Immature natural killer cell (primary cell): ENCODE results near the gene PRIMPOL. TPM values are rescaled to one million over a fixed set of nuclear protein-coding genes. Genes with fewer than 3 reads are reported as not detected.
A peak's percentile ranks its signal among the peaks of the same experiment; 100 is the strongest.
"Not testable (repeated sequence)": the region's sequence is repeated elsewhere in the genome, so short reads cannot be mapped to it uniquely, and the experiment has no call there.

Experiments
- DNase-seq, 3 donors: peaks; one replicate each; pipeline ENCODE4 v3.0.0; 2022; ENCODE audit warnings: mixed read lengths in 1 of 3
- H3K27ac Mint-ChIP-seq, 6 donors: one replicate each; pipeline ENCODE4 v1.8.0; 2020; ENCODE audit warnings: mixed read lengths in 6 of 6, mild to moderate bottlenecking in 5 of 6, inconsistent platforms in 4 of 6, moderate library complexity in 3 of 6
- H3K27me3 Mint-ChIP-seq, 3 donors: one replicate each; pipeline ENCODE4 v1.8.0; 2020 to 2021; ENCODE audit warnings: low read depth in 3 of 3, mild to moderate bottlenecking in 3 of 3, mixed read lengths in 3 of 3, moderate library complexity in 3 of 3, inconsistent platforms in 1 of 3
- H3K36me3 Mint-ChIP-seq, 3 donors: one replicate each; pipeline ENCODE4 v1.8.0; 2020; ENCODE audit warnings: mixed read lengths in 3 of 3, inconsistent platforms in 2 of 3, mild to moderate bottlenecking in 2 of 3
- H3K4me1 Mint-ChIP-seq, 2 donors: one replicate each; pipeline ENCODE4 v1.8.0; 2020; ENCODE audit warnings: inconsistent platforms in 2 of 2, mild to moderate bottlenecking in 2 of 2, mixed read lengths in 2 of 2, moderate library complexity in 1 of 2
- H3K4me3 Mint-ChIP-seq, 5 donors: one replicate each; pipeline ENCODE4 v1.8.0; 2020; ENCODE audit warnings: mild to moderate bottlenecking in 5 of 5, mixed read lengths in 5 of 5, inconsistent platforms in 3 of 5, moderate library complexity in 3 of 5
- H3K9me3 Mint-ChIP-seq, 6 donors: one replicate each; pipeline ENCODE4 v1.8.0; 2020; ENCODE audit warnings: mild to moderate bottlenecking in 6 of 6, mixed read lengths in 6 of 6, inconsistent platforms in 4 of 6, moderate library complexity in 3 of 6
- polyA plus RNA-seq, 3 donors: library from polyadenylated mRNA; unstranded; fragments of 300-500 nt; fragmentation: Illumina TruSeq; gene quantifications; one replicate each; pipeline ENCODE4 v1.2.3, GENCODE V29; 2021

PRIMPOL gene
- 10 to 100 TPM; 16.9 to 37.8 (median 21.0) TPM for polyA plus RNA-seq

GRCh38 chr4:184649026-184649970 lies at the start of gene PRIMPOL, which contains the start of gene CASP3:
Gene PRIMPOL, plus strand, starts transcription at chr4:184649738. Its CDS starts 7,403 bp downstream, at chr4:184657141.
Gene CASP3, minus strand, starts transcription at chr4:184649447. Its CDS starts 10,994 bp downstream, at chr4:184638453.
- Mint-ChIP-seq H3K27ac (peak within 1 kb of the TSS; percentile 91 to 99 (median 96)), H3K9me3 (no peaks in the 10 kb centered on the region), H3K4me1 (peaks cover 64 to 75% of the 10 kb centered on the region in 2 donors), H3K4me3 (peak within 1 kb of the TSS; percentile 92 to 99 (median 96)), H3K27me3 (peaks cover 6 to 8% (median 8%) of the 10 kb centered on the region in 3 donors), H3K36me3 (peaks cover 0 to 17% (median 0%) of the 10 kb centered on the region in 3 donors)
- peak; percentile 95 to 96 (median 96) for DNase-seq

- peak overlapping the region in 1 of 5 donors; percentile 21 for H3K4me3 Mint-ChIP-seq
- H3K27ac Mint-ChIP-seq, DNase-seq, H3K36me3 Mint-ChIP-seq: not testable (repeated sequence)
- peaks cover 6 to 11% of the 10 kb centered on the region in 2 donors for H3K4me1 Mint-ChIP-seq
- peaks cover 11 to 24% (median 15%) of the 10 kb centered on the region in 6 donors for H3K9me3 Mint-ChIP-seq
- peaks cover 4 to 15% (median 9%) of the 10 kb centered on the region in 3 donors for H3K27me3 Mint-ChIP-seq
Observed at GRCh38 chr4:184600982-184601381, 48.6 kb upstream of the PRIMPOL start.

GRCh38 chr4:184602857-184603256 lies 46.7 kb upstream of the PRIMPOL start:
- not testable (repeated sequence) for DNase-seq, H3K4me3 Mint-ChIP-seq, H3K36me3 Mint-ChIP-seq
- peaks cover 6 to 11% of the 10 kb centered on the region in 2 donors for H3K4me1 Mint-ChIP-seq
- H3K27me3 Mint-ChIP-seq: peaks cover 4 to 15% (median 8%) of the 10 kb centered on the region in 3 donors
- H3K9me3 Mint-ChIP-seq: peaks cover 11 to 24% (median 19%) of the 10 kb centered on the region in 6 donors
- H3K27ac Mint-ChIP-seq: peak overlapping the region in 1 of 6 donors; percentile 51

GRCh38 chr4:184607429-184607828 lies 42.1 kb upstream of the PRIMPOL start:
- H3K27ac Mint-ChIP-seq, H3K4me1 Mint-ChIP-seq, H3K4me3 Mint-ChIP-seq, DNase-seq, H3K36me3 Mint-ChIP-seq, H3K27me3 Mint-ChIP-seq: not testable (repeated sequence)
- H3K9me3 Mint-ChIP-seq: peaks cover 8 to 24% (median 18%) of the 10 kb centered on the region in 6 donors

- no peak overlapping the region for H3K4me3 Mint-ChIP-seq
- H3K27ac Mint-ChIP-seq: no peak overlapping the region
- peaks cover 0 to 5% (median 2%) of the 10 kb centered on the region in 3 donors for H3K27me3 Mint-ChIP-seq
- H3K4me1 Mint-ChIP-seq: no peaks in the 10 kb centered on the region
- H3K36me3 Mint-ChIP-seq: peaks cover 0 to 4% (median 3%) of the 10 kb centered on the region in 3 donors
- no peak for DNase-seq
- H3K9me3 Mint-ChIP-seq: peaks cover 0 to 1% (median 0%) of the 10 kb centered on the region in 6 donors
Observed at GRCh38 chr4:184612074-184612473, 37.5 kb upstream of the PRIMPOL start.

GRCh38 chr4:184613405-184613804 lies 36.1 kb upstream of the PRIMPOL start:
- H3K36me3 Mint-ChIP-seq: peaks cover 0 to 4% (median 3%) of the 10 kb centered on the region in 3 donors
- H3K4me1 Mint-ChIP-seq: no peaks in the 10 kb centered on the region
- no peak overlapping the region for H3K27ac Mint-ChIP-seq
- no peak overlapping the region for H3K4me3 Mint-ChIP-seq
- peaks cover 0 to 7% (median 2%) of the 10 kb centered on the region in 3 donors for H3K27me3 Mint-ChIP-seq
- DNase-seq: no peak
- H3K9me3 Mint-ChIP-seq: peaks cover 0 to 1% (median 0%) of the 10 kb centered on the region in 6 donors

- no peak overlapping the region for H3K27ac Mint-ChIP-seq
- H3K4me1 Mint-ChIP-seq: no peaks in the 10 kb centered on the region
- H3K27me3 Mint-ChIP-seq: peaks cover 0 to 5% (median 2%) of the 10 kb centered on the region in 3 donors
- H3K9me3 Mint-ChIP-seq: peaks cover 0 to 1% (median 0%) of the 10 kb centered on the region in 6 donors
- H3K36me3 Mint-ChIP-seq: peaks cover 0 to 4% (median 3%) of the 10 kb centered on the region in 3 donors
- no peak overlapping the region for H3K4me3 Mint-ChIP-seq
- no peak for DNase-seq
Observed at GRCh38 chr4:184614509-184614908, 35.0 kb upstream of the PRIMPOL start.

GRCh38 chr4:184616168-184616567 lies 33.4 kb upstream of the PRIMPOL start:
- not testable (repeated sequence) for DNase-seq, H3K4me3 Mint-ChIP-seq, H3K9me3 Mint-ChIP-seq, H3K4me1 Mint-ChIP-seq, H3K27me3 Mint-ChIP-seq, H3K27ac Mint-ChIP-seq, H3K36me3 Mint-ChIP-seq

GRCh38 chr4:184616633-184617551 lies 32.6 kb upstream of the PRIMPOL start:
- Mint-ChIP-seq H3K36me3 (peaks cover 0 to 4% (median 3%) of the 10 kb centered on the region in 3 donors), H3K27me3 (peaks cover 0 to 8% (median 2%) of the 10 kb centered on the region in 3 donors), H3K4me3 (no peak overlapping the region)

GRCh38 chr4:184617600-184618196 lies 31.8 kb upstream of the PRIMPOL start:
- Mint-ChIP-seq H3K27ac (no peak overlapping the region), H3K4me3 (no peak overlapping the region), H3K4me1 (no peaks in the 10 kb centered on the region), H3K27me3 (peaks cover 0 to 8% (median 2%) of the 10 kb centered on the region in 3 donors), H3K9me3 (peaks cover 0 to 1% (median 0%) of the 10 kb centered on the region in 6 donors), H3K36me3 (peaks cover 0 to 8% (median 3%) of the 10 kb centered on the region in 3 donors)
- no peak for DNase-seq

More at GRCh38 chr4:184616633-184617551, 32.6 kb upstream of the PRIMPOL start:
- Mint-ChIP-seq H3K4me1 (no peaks in the 10 kb centered on the region), H3K9me3 (peaks cover 0 to 1% (median 0%) of the 10 kb centered on the region in 6 donors), H3K27ac (no peak overlapping the region)
- no peak for DNase-seq

GRCh38 chr4:184620212-184620867 lies 29.2 kb upstream of the PRIMPOL start:
- peaks cover 0 to 8% (median 1%) of the 10 kb centered on the region in 3 donors for H3K27me3 Mint-ChIP-seq
- H3K4me3 Mint-ChIP-seq: no peak overlapping the region
- H3K4me1 Mint-ChIP-seq: peaks cover 19 to 23% of the 10 kb centered on the region in 2 donors
- DNase-seq: no peak
- H3K36me3 Mint-ChIP-seq: peaks cover 13 to 19% (median 15%) of the 10 kb centered on the region in 3 donors
- no peak overlapping the region for H3K27ac Mint-ChIP-seq
- H3K9me3 Mint-ChIP-seq: no peaks in the 10 kb centered on the region

GRCh38 chr4:184621518-184621917 lies 28.0 kb upstream of the PRIMPOL start:
- Mint-ChIP-seq H3K4me1 (peaks cover 31 to 35% of the 10 kb centered on the region in 2 donors), H3K9me3 (no peaks in the 10 kb centered on the region), H3K27ac (peak overlapping the region in 1 of 6 donors; percentile 57), H3K4me3 (no peak overlapping the region), H3K36me3 (peaks cover 13 to 22% (median 14%) of the 10 kb centered on the region in 3 donors), H3K27me3 (peaks cover 0 to 8% (median 1%) of the 10 kb centered on the region in 3 donors)
- DNase-seq: no peak
